Measurements from ENCODE around the gene VOPP1.

VOPP1 gene

GRCh38 chr7:55438085-55438756, 134.1 kb downstream of the VOPP1 start:
- no peak for DNase-seq (ENCODE audit: extremely low read depth, low read depth)
- TF ChIP-seq CTCF (IDR thresholded peaks at IDR 0.05; ENCODE audit: low read depth, low read length): no peak

- no peak for DNase-seq (ENCODE audit: extremely low read depth, low read depth)
- TF ChIP-seq CTCF (IDR thresholded peaks at IDR 0.05; ENCODE audit: low read depth, low read length): no peak
Measured at GRCh38 chr7:55437375-55437774, 134.9 kb downstream of the VOPP1 start.

- TF ChIP-seq CTCF (IDR thresholded peaks at IDR 0.05; ENCODE audit: low read depth, low read length): no peak
Measured at GRCh38 chr7:55436457-55436856, 135.8 kb downstream of the VOPP1 start.

GRCh38 chr7:55435466-55435865, 136.8 kb downstream of the VOPP1 start:
- no peak for TF ChIP-seq CTCF (IDR thresholded peaks at IDR 0.05; ENCODE audit: low read depth, low read length)
- no peak for DNase-seq (ENCODE audit: extremely low read depth, low read depth)

More at GRCh38 chr7:55436457-55436856, 135.8 kb downstream of the VOPP1 start:
- no peak for DNase-seq (ENCODE audit: extremely low read depth, low read depth)

GRCh38 chr7:55432939-55433784, 139.1 kb downstream of the VOPP1 start:
- DNase-seq (ENCODE audit: extremely low read depth, low read depth): peak; percentile 19
- peak; percentile 34 for TF ChIP-seq CTCF (IDR thresholded peaks at IDR 0.05; ENCODE audit: low read depth, low read length)

- TF ChIP-seq CTCF (IDR thresholded peaks at IDR 0.05; ENCODE audit: low read depth, low read length): no peak
- DNase-seq (ENCODE audit: extremely low read depth, low read depth): no peak
Measured at GRCh38 chr7:55432506-55432905, 139.8 kb downstream of the VOPP1 start.

- DNase-seq (ENCODE audit: extremely low read depth, low read depth): no peak
- TF ChIP-seq CTCF (IDR thresholded peaks at IDR 0.05; ENCODE audit: low read depth, low read length): no peak
Measured at GRCh38 chr7:55431898-55432297, 140.4 kb downstream of the VOPP1 start.

Measured in AG09319 (cell line).